Measurements from ENCODE around the gene EPS15. TPM values are rescaled to one million over a fixed set of nuclear protein-coding genes. Genes with fewer than 3 reads are reported as not detected.

EPS15 gene
- total and polyA plus RNA-seq, 12 donors, result 31.7 to 180 (median 104) TPM

GRCh38 chr1:51373898-51374297, 145.2 kb downstream of the EPS15 start:
- no peak for DNase-seq
- no peak for TF ChIP-seq POLR2A (IDR thresholded peaks at IDR 0.05)
- no peak for TF ChIP-seq CTCF (IDR thresholded peaks at IDR 0.05)
- H3K27me3 ChIP-seq, result no peaks in the 10 kb centered on the region
- H3K27ac ChIP-seq, result no peak overlapping the region
- H3K36me3 ChIP-seq (replicated peaks in 1 of 2), result peaks cover 0 to 34% of the 10 kb centered on the region in 2 donors
- WGBS, 4 donors, result 91 to 98% (median 95%) methylated on average over 3 of the region's 3 CpGs
- no peaks in the 10 kb centered on the region for H3K4me1 ChIP-seq (replicated peaks in 1 of 2)
- no peak overlapping the region for H3K4me3 ChIP-seq
- intact Hi-C loops (cut with DNase I), result no loop called here
- H3K9me3 ChIP-seq (replicated peaks in 1 of 3), result no peaks in the 10 kb centered on the region

- Histone ChIP-seq H3K36me3 (replicated peaks in 1 of 2) (peaks cover 0 to 34% of the 10 kb centered on the region in 2 donors), H3K27me3 (no peaks in the 10 kb centered on the region), H3K27ac (no peak overlapping the region), H3K4me1 (replicated peaks in 1 of 2) (no peaks in the 10 kb centered on the region), H3K4me3 (no peak overlapping the region), H3K9me3 (replicated peaks in 1 of 3) (no peaks in the 10 kb centered on the region)
- no peak for DNase-seq
- intact Hi-C loops (cut with DNase I), result no loop called here
- TF ChIP-seq POLR2A (IDR thresholded peaks at IDR 0.05) (no peak), CTCF (IDR thresholded peaks at IDR 0.05) (no peak)
These were observed 146.5 kb downstream of the EPS15 start for GRCh38 chr1:51372561-51372960.

- TF ChIP-seq POLR2A (IDR thresholded peaks at IDR 0.05) (no peak), CTCF (IDR thresholded peaks at IDR 0.05) (no peak)
- peaks cover 0 to 44% of the 10 kb centered on the region in 2 donors for H3K36me3 ChIP-seq (replicated peaks in 1 of 2)
- DNase-seq, result no peak
- no peak overlapping the region for H3K4me3 ChIP-seq
- no peaks in the 10 kb centered on the region for H3K4me1 ChIP-seq (replicated peaks in 1 of 2)
- intact Hi-C loops (cut with DNase I), result no loop called here
- H3K9me3 ChIP-seq (replicated peaks in 1 of 3), result no peaks in the 10 kb centered on the region
- H3K27me3 ChIP-seq, result no peaks in the 10 kb centered on the region
- no peak overlapping the region for H3K27ac ChIP-seq
- 91 to 96% (median 93%) methylated on average over 4 of the region's 4 CpGs for WGBS, 4 donors
These were observed 149.9 kb downstream of the EPS15 start for GRCh38 chr1:51369171-51369570.

GRCh38 chr1:51365774-51366173, 153.3 kb downstream of the EPS15 start:
- no peak for DNase-seq
- TF ChIP-seq POLR2A (IDR thresholded peaks at IDR 0.05) (no peak), CTCF (IDR thresholded peaks at IDR 0.05) (no peak)
- intact Hi-C loops (cut with DNase I), result no loop called here
- Histone ChIP-seq H3K4me3 (no peak overlapping the region), H3K27ac (no peak overlapping the region), H3K4me1 (replicated peaks in 1 of 2) (no peaks in the 10 kb centered on the region), H3K36me3 (replicated peaks in 1 of 2) (peaks cover 0 to 27% of the 10 kb centered on the region in 2 donors), H3K27me3 (no peaks in the 10 kb centered on the region), H3K9me3 (replicated peaks in 1 of 3) (no peaks in the 10 kb centered on the region)
- WGBS, 4 donors, result 95 to 100% (median 100%) methylated on average over 1 of the region's 1 CpG

Data from adrenal gland (tissue), 12 donors.